ENCODE measurements around the gene SPTBN1. TPM values are rescaled to one million over a fixed set of nuclear protein-coding genes. Genes with fewer than 3 reads are reported as not detected.
A peak's percentile ranks its signal among the peaks of the same experiment; 100 is the strongest.
"Not testable (repeated sequence)": the region's sequence is repeated elsewhere in the genome, so short reads cannot be mapped to it uniquely, and the experiment has no call there.

SPTBN1 gene
- total RNA-seq, 2 donors from 2014 or later, result 329 to 332 TPM

- ATAC-seq; intact Hi-C loops (cut with DNase I); DNase-seq: not testable (repeated sequence)
Observed at GRCh38 chr2:54485756-54486155, 29.6 kb downstream of the SPTBN1 start.

- intact Hi-C loops (cut with DNase I), result no loop called here
- ATAC-seq, result no peak
- no peak for DNase-seq
Observed at GRCh38 chr2:54486766-54487165, 30.6 kb downstream of the SPTBN1 start.

GRCh38 chr2:54490863-54491262 is 34.7 kb downstream of the SPTBN1 start:
- intact Hi-C loops (cut with DNase I), result no loop called here
- ATAC-seq, result no peak
- DNase-seq, result no peak

GRCh38 chr2:54492335-54492734 is 36.2 kb downstream of the SPTBN1 start:
- intact Hi-C loops (cut with DNase I), result no loop called here
- no peak for DNase-seq
- no peak for ATAC-seq

- intact Hi-C loops (cut with DNase I), result no loop called here
- DNase-seq (no peak), ATAC-seq (no peak)
Observed at GRCh38 chr2:54494087-54494486, 38.0 kb downstream of the SPTBN1 start.

- DNase-seq (no peak), ATAC-seq (no peak)
- intact Hi-C loops (cut with DNase I), result no loop called here
Observed at GRCh38 chr2:54496920-54497319, 40.8 kb downstream of the SPTBN1 start.

GRCh38 chr2:54497763-54498680 is 41.9 kb downstream of the SPTBN1 start:
- ATAC-seq (peak; percentile 53 to 54), DNase-seq (peak; percentile 46)
- intact Hi-C loops (cut with DNase I), result no loop called here

GRCh38 chr2:54499661-54500060 is 43.5 kb downstream of the SPTBN1 start:
- ATAC-seq (peak; percentile 28 to 45), DNase-seq (no peak)
- intact Hi-C loops (cut with DNase I), result no loop called here

- intact Hi-C loops (cut with DNase I), result no loop called here
- DNase-seq (no peak), ATAC-seq (peak; percentile 35 to 55)
Observed at GRCh38 chr2:54500404-54501205, 44.5 kb downstream of the SPTBN1 start.

- ATAC-seq (no peak), DNase-seq (no peak)
- intact Hi-C loops (cut with DNase I), result no loop called here
Observed at GRCh38 chr2:54502731-54503130, 46.6 kb downstream of the SPTBN1 start.

- no peak for DNase-seq
- peak in 1 of 2 donors; percentile 31 for ATAC-seq
- intact Hi-C loops (cut with DNase I), result no loop called here
Observed at GRCh38 chr2:54503192-54503591, 47.1 kb downstream of the SPTBN1 start.

GRCh38 chr2:54503828-54504227 is 47.7 kb downstream of the SPTBN1 start:
- DNase-seq (no peak), ATAC-seq (no peak)
- intact Hi-C loops (cut with DNase I), result no loop called here

GRCh38 chr2:54504866-54505265 is 48.7 kb downstream of the SPTBN1 start:
- ATAC-seq (no peak), DNase-seq (no peak)
- intact Hi-C loops (cut with DNase I), result no loop called here

- no peak for ATAC-seq
- intact Hi-C loops (cut with DNase I), result no loop called here
- DNase-seq, result no peak
Observed at GRCh38 chr2:54508541-54508940, 52.4 kb downstream of the SPTBN1 start.

- DNase-seq; ATAC-seq; intact Hi-C loops (cut with DNase I): not testable (repeated sequence)
Observed at GRCh38 chr2:54509043-54509442, 52.9 kb downstream of the SPTBN1 start.

GRCh38 chr2:54510916-54511315 is 54.8 kb downstream of the SPTBN1 start:
- no peak for ATAC-seq
- no peak for DNase-seq
- intact Hi-C loops (cut with DNase I), result no loop called here

GRCh38 chr2:54512183-54512582 is 56.1 kb downstream of the SPTBN1 start:
- no peak for DNase-seq
- ATAC-seq, result no peak
- intact Hi-C loops (cut with DNase I), result no loop called here

- intact Hi-C loops (cut with DNase I), result no loop called here
- no peak for DNase-seq
- no peak for ATAC-seq
Observed at GRCh38 chr2:54512663-54513362, 56.7 kb downstream of the SPTBN1 start.

GRCh38 chr2:54513363-54513715 is 57.2 kb downstream of the SPTBN1 start:
- intact Hi-C loops (cut with DNase I), result no loop called here
- ATAC-seq, result no peak
- no peak for DNase-seq
